ENCODE results near the gene TCEAL9. TPM values are rescaled to one million over a fixed set of nuclear protein-coding genes. Genes with fewer than 3 reads are reported as not detected.
A peak's percentile ranks its signal among the peaks of the same experiment; 100 is the strongest.

Gene TCEAL9
- total and polyA plus RNA-seq, 2 donors (not counting 3 experiments of a cell fraction or from before 2014, with no cell fraction given) = 61.7 to 98.3 TPM

DNA sequence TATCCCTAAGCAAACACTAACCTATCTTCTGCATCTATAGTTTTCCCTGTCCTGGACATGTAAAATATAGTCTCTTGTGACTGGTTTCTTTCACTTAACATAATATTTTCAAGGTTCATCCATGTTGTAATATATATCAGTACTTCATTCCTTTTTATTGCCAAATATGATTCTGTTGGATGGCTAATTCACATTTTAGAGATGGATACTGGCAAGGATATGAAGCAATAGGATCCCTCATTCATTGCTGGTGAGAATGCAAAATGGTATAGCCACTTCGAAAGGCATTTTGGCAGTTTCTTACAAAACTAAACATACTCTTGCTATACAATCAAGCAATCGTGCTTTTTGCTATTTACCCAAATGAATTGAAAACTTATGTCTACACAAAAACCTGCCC, 6.7 kb downstream of the TCEAL9 start:
- BruUV-seq (replicated peaks) = no TSS peak
- TF ChIP-seq, protein P1, sequence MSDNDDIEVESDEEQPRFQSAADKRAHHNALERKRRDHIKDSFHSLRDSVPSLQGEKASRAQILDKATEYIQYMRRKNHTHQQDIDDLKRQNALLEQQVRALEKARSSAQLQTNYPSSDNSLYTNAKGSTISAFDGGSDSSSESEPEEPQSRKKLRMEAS (IDR thresholded peaks at IDR 0.05; ENCODE audit: insufficient read depth, insufficient read length) = no peak
- TF ChIP-seq GATA2 (IDR thresholded peaks at IDR 0.05; ENCODE audit: insufficient read depth, insufficient read length, low read depth, low read length) = no peak
- TF ChIP-seq JUN (IDR thresholded peaks at IDR 0.05; ENCODE audit: borderline replicate concordance, insufficient read depth, insufficient read length, low read depth) = no peak
- no peak for TF ChIP-seq POLR2A (IDR thresholded peaks at IDR 0.05; ENCODE audit: low read depth, low read length)
- TF ChIP-seq, protein P2, sequence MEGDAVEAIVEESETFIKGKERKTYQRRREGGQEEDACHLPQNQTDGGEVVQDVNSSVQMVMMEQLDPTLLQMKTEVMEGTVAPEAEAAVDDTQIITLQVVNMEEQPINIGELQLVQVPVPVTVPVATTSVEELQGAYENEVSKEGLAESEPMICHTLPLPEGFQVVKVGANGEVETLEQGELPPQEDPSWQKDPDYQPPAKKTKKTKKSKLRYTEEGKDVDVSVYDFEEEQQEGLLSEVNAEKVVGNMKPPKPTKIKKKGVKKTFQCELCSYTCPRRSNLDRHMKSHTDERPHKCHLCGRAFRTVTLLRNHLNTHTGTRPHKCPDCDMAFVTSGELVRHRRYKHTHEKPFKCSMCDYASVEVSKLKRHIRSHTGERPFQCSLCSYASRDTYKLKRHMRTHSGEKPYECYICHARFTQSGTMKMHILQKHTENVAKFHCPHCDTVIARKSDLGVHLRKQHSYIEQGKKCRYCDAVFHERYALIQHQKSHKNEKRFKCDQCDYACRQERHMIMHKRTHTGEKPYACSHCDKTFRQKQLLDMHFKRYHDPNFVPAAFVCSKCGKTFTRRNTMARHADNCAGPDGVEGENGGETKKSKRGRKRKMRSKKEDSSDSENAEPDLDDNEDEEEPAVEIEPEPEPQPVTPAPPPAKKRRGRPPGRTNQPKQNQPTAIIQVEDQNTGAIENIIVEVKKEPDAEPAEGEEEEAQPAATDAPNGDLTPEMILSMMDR (IDR thresholded peaks at IDR 0.05; ENCODE audit: extremely low read depth in 1 of 2, insufficient read depth in 1 of 2, low read depth in 1 of 2, low read length in 2 of 2) = no peak
- no peak for TF ChIP-seq FOS (IDR thresholded peaks at IDR 0.05; ENCODE audit: borderline replicate concordance, insufficient read depth, low read length)
- TF ChIP-seq POLR2AphosphoS5 (IDR thresholded peaks at IDR 0.05; ENCODE audit: insufficient read depth, low read depth, low read length) = no peak
- TF ChIP-seq EZH2 (IDR thresholded peaks at IDR 0.05; ENCODE audit: borderline replicate concordance, low read depth, low read length, severe bottlenecking) = no peak
- no peak for TF ChIP-seq MYC (IDR thresholded peaks at IDR 0.05; ENCODE audit: low read depth, low read length)

More for the DNA sequence above, 6.7 kb downstream of the TCEAL9 start:
- peak overlapping the region; percentile 16 for H2AFZ ChIP-seq (ENCODE audit: low read depth, low read length)
- no peaks in the 10 kb centered on the region for H3K36me3 ChIP-seq (ENCODE audit: control insufficient read depth in 2 of 2, extremely low read depth in 1 of 2, insufficient read depth in 2 of 2, low read length in 2 of 2)
- H3K4me3 ChIP-seq (replicated peaks in 1 of 3; ENCODE audit: insufficient read depth in 1 of 3, low read depth in 1 of 3, low read length in 3 of 3) = no peak overlapping the region
- no peaks in the 10 kb centered on the region for H3K9me3 ChIP-seq (replicated peaks; ENCODE audit: control insufficient read depth, insufficient read depth, low read length)
- H4K20me1 ChIP-seq (replicated peaks; ENCODE audit: control insufficient read depth, extremely low read depth, insufficient read depth, low read length) = no peaks in the 10 kb centered on the region
- no peaks in the 10 kb centered on the region for H3K27me3 ChIP-seq (ENCODE audit: control insufficient read depth in 2 of 2, insufficient read depth in 2 of 2, low read length in 2 of 2)
- H3K4me2 ChIP-seq (ENCODE audit: insufficient read depth, low read length) = no peak overlapping the region
- CTCF ChIA-PET = no interaction called here
- intact Hi-C loops (cut with micrococcal nuclease) (no loop called here), dilution Hi-C loops (cut with MboI; ENCODE audit: extremely low pct_ligation_motif_present, low sequenced_read_pairs) (no loop called here)
- POLR2A ChIA-PET = no interaction called here
- no peak for DNase-seq (ENCODE audit: low read depth, low spot score)
- FAIRE-seq = peak; percentile 64
- no peaks in the 10 kb centered on the region for H3K79me2 ChIP-seq (ENCODE audit: control insufficient read depth, insufficient read depth, low read length)
- H3K9ac ChIP-seq (replicated peaks; ENCODE audit: extremely low read depth, insufficient read depth, low read length) = no peak overlapping the region
- H3K27ac ChIP-seq (ENCODE audit: insufficient read depth, low read depth, low read length) = no peak overlapping the region
- peaks cover 26% of the 10 kb centered on the region for H3K4me1 ChIP-seq (ENCODE audit: control insufficient read depth, extremely low read depth, insufficient read depth, low read length)
- H3K9me1 ChIP-seq (replicated peaks; ENCODE audit: control insufficient read depth, extremely low read depth, insufficient read depth, low read length) = no peaks in the 10 kb centered on the region

Measured in endothelial cell of umbilical vein (primary cell).